ENCODE results near the gene ERCC6. TPM values are rescaled to one million over a fixed set of nuclear protein-coding genes. Genes with fewer than 3 reads are reported as not detected.

The ERCC6 gene
- total and polyA plus RNA-seq, 4 donors = 2.8 to 27.2 (median 11.2) TPM

- H3K27ac ChIP-seq (ENCODE audit: low read depth in 1 of 2, low read length in 1 of 2) = no peak overlapping the region
- H3K9ac ChIP-seq (ENCODE audit: insufficient read depth in 1 of 2, low read length in 2 of 2) = no peak overlapping the region
- no peak for DNase-seq
- 62 to 69% methylated on average over 3 of the region's 3 CpGs for WGBS, 2 donors
- H3K36me3 ChIP-seq (ENCODE audit: control insufficient read depth in 4 of 4, insufficient read depth in 4 of 4, low read length in 4 of 4) = no peaks in the 10 kb centered on the region
- H3K4me3 ChIP-seq = no peak overlapping the region
- H3K27me3 ChIP-seq (ENCODE audit: control insufficient read depth in 3 of 3, insufficient read depth in 3 of 3, low read length in 2 of 3) = peaks cover 0 to 2% (median 0%) of the 10 kb centered on the region in 3 donors
- TF ChIP-seq CTCF (IDR thresholded peaks at IDR 0.05; ENCODE audit: control extremely low read depth, extremely low read depth) = no peak
- no peaks in the 10 kb centered on the region for H3K4me1 ChIP-seq (ENCODE audit: control insufficient read depth in 5 of 5, insufficient read depth in 5 of 5, low read length in 5 of 5)
- ATAC-seq (ENCODE audit: insufficient read depth, low FRiP score) = peak; percentile 12
- H3K9me3 ChIP-seq (ENCODE audit: control insufficient read depth in 4 of 4, insufficient read depth in 3 of 4, low read length in 3 of 4) = peaks cover 0 to 9% (median 0%) of the 10 kb centered on the region in 4 donors
Measured at GRCh38 chr10:49569031-49569631, 30.2 kb upstream of the ERCC6 start.

- no peak for ATAC-seq (ENCODE audit: insufficient read depth, low FRiP score)
- Histone ChIP-seq H3K4me1 (ENCODE audit: control insufficient read depth in 5 of 5, insufficient read depth in 5 of 5, low read length in 5 of 5) (no peaks in the 10 kb centered on the region), H3K4me3 (no peak overlapping the region), H3K9ac (ENCODE audit: insufficient read depth in 1 of 2, low read length in 2 of 2) (no peak overlapping the region), H3K9me3 (ENCODE audit: control insufficient read depth in 4 of 4, insufficient read depth in 3 of 4, low read length in 3 of 4) (peaks cover 0 to 9% (median 0%) of the 10 kb centered on the region in 4 donors), H3K27ac (ENCODE audit: low read depth in 1 of 2, low read length in 1 of 2) (no peak overlapping the region), H3K27me3 (ENCODE audit: control insufficient read depth in 3 of 3, insufficient read depth in 3 of 3, low read length in 2 of 3) (peaks cover 0 to 2% (median 0%) of the 10 kb centered on the region in 3 donors), H3K36me3 (ENCODE audit: control insufficient read depth in 4 of 4, insufficient read depth in 4 of 4, low read length in 4 of 4) (no peaks in the 10 kb centered on the region)
- no peak for TF ChIP-seq CTCF (IDR thresholded peaks at IDR 0.05; ENCODE audit: control extremely low read depth, extremely low read depth)
- 64 to 70% methylated on average over 2 of the region's 2 CpGs for WGBS, 2 donors
- DNase-seq = no peak
Measured at GRCh38 chr10:49568235-49568634, 29.3 kb upstream of the ERCC6 start.

GRCh38 chr10:49567810-49568209 lies 28.9 kb upstream of the ERCC6 start:
- H3K36me3 ChIP-seq (ENCODE audit: control insufficient read depth in 4 of 4, insufficient read depth in 4 of 4, low read length in 4 of 4) = no peaks in the 10 kb centered on the region
- WGBS, 2 donors = 78 to 87% methylated on average over 1 of the region's 1 CpG
- TF ChIP-seq CTCF (IDR thresholded peaks at IDR 0.05; ENCODE audit: control extremely low read depth, extremely low read depth) = no peak
- ATAC-seq (ENCODE audit: insufficient read depth, low FRiP score) = no peak
- no peak overlapping the region for H3K4me3 ChIP-seq
- no peak overlapping the region for H3K27ac ChIP-seq (ENCODE audit: low read depth in 1 of 2, low read length in 1 of 2)
- no peaks in the 10 kb centered on the region for H3K4me1 ChIP-seq (ENCODE audit: control insufficient read depth in 5 of 5, insufficient read depth in 5 of 5, low read length in 5 of 5)
- H3K9me3 ChIP-seq (ENCODE audit: control insufficient read depth in 4 of 4, insufficient read depth in 3 of 4, low read length in 3 of 4) = peaks cover 0 to 9% (median 0%) of the 10 kb centered on the region in 4 donors
- no peak for DNase-seq
- H3K9ac ChIP-seq (ENCODE audit: insufficient read depth in 1 of 2, low read length in 2 of 2) = no peak overlapping the region
- peaks cover 0 to 2% (median 0%) of the 10 kb centered on the region in 3 donors for H3K27me3 ChIP-seq (ENCODE audit: control insufficient read depth in 3 of 3, insufficient read depth in 3 of 3, low read length in 2 of 3)

Data from lung (tissue), 12 donors.